Erythroblast (primary cell): ENCODE results near the gene ANGEL1.

Experiments used
- DNase-seq, 2 experiments: peaks; one replicate each; lab custom pipeline; 2025; lab: John Stamatoyannopoulos, UW
- GATA1 ChIP-seq: IDR thresholded peaks from 2 replicates; pipeline ENCODE4 v1.6.1; 2011; ENCODE audit warnings: low read depth, mild to moderate bottlenecking, control low read depth, low read length, moderate library complexity
- POLR2A ChIP-seq: IDR thresholded peaks from 2 replicates; pipeline ENCODE4 v1.6.1; 2011; ENCODE audit warnings: mild to moderate bottlenecking, low read length

ANGEL1 gene

DNA sequence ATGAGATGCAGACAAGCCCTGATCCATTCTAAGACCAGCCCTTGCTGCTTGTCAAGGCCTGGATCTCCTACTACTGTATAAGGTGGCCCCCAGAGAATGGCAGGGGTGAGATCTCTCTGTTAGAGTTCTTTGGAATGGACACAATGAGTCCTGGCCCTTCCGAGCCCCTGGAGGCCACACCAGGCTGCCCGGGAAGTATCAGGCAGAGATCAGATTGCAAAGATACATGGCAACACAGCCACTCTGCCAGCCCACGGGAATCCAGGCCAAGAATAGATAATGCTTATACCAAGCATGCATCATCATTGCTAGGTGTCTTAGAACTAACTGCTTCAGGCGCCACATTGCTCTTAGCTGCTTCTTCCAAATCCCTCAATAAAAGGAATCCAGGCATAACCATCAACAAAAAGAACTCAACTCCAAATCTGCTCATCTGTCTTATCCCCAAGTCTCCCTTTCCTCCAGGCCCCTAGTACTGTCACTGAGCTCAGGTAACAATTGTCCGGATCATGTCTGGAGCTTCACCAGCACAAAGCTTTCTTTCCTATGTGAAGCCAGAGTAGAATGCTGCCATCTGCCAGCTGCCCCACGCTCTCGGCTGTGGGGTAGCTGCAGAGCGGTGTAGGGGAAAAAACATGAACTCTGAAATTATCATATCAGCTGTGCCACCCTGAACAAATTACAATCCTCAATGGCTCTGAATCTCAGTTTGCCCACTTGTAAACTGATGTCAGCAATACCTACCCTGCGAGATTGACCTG, 56.9 kb downstream of the ANGEL1 start:
- no peak for TF ChIP-seq GATA1
- no peak for TF ChIP-seq POLR2A
- no peak for DNase-seq

DNA sequence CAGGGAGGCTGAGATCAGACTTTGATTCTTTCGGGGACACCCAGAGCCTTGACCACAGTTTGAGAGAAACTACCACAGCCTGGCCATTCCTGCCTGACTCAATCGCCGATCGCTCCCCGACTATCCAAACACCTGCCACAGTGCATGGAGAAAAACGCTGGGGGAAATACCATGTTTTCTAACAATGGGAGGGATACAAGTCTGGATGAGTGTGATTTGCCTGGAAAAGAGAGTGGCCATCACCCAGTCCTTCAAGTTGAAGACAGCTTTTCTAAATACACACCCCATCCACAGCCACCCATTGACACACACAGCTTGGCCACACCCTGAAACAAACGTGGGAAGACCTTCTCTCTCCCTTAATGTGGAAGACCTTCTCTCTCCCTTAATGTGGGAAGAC, 58.1 kb downstream of the ANGEL1 start:
- no peak for TF ChIP-seq POLR2A
- no peak for DNase-seq

GRCh38 chr14:76753541-76754198, 59.0 kb downstream of the ANGEL1 start:
- no peak for DNase-seq
- TF ChIP-seq GATA1, result no peak
- TF ChIP-seq POLR2A, result no peak

DNA sequence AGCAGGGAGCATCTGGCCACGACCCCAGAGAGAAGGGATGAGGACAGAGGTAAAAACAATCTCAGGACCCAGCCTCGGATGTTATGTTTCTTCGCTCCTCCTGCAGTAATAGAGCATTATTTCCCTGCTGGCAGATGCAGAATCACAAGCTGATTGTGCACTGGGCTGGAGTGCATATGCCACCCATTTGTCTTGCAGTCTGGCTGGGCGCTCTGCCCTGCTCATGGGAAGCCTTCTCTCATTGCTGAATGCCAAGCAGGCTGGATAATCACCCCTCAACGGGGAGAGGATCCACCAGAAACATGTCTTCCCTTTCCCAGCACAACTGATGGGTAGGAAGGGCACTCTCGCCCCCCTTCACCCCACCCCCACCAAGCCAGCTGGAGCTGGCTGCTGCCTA, 59.9 kb downstream of the ANGEL1 start:
- no peak for TF ChIP-seq GATA1
- no peak for TF ChIP-seq POLR2A
- DNase-seq, result no peak

DNA sequence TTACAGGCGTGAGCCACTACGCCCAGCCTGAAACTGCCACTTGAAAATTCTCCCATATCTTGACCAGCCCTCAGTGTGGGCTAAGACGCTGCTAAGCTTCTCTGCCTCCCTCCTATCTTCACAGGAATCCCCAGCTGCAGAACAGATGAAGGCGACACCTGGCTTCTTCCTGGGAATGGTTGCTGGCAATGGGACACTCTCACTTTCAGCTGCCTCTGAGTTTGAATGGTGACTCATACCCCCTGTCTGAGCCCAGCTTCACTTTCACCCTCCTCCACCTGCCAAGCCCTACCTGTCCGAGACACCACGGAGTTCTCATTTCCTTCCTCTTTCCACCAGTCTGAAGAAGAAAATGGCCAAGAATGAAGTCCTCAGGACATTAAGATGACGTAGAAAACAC, 69.7 kb downstream of the ANGEL1 start:
- no peak for TF ChIP-seq POLR2A
- TF ChIP-seq GATA1, result no peak
- DNase-seq, result no peak

GRCh38 chr14:76742185-76742584, 70.5 kb downstream of the ANGEL1 start:
- TF ChIP-seq POLR2A (no peak), GATA1 (no peak)
- DNase-seq, result no peak

GRCh38 chr14:76741074-76741473, 71.6 kb downstream of the ANGEL1 start:
- no peak for TF ChIP-seq GATA1
- no peak for TF ChIP-seq POLR2A

More at GRCh38 chr14:76741074-76741473, 71.6 kb downstream of the ANGEL1 start:
- no peak for DNase-seq
